Caco-2 (cell line): ENCODE results near the gene LTBP1. TPM values are rescaled to one million over a fixed set of nuclear protein-coding genes. Genes with fewer than 3 reads are reported as not detected.

ENCODE experiments used
- BruUV-seq: library from RNA; stranded (reverse); fragments of 400-500 nt; replicated peaks from 2 replicates; lab custom pipeline; 2021; lab: Mats Ljungman, UMichigan
- CTCF ChIA-PET: fragments of 300-600 bp; sonication (Branson Sonifier 250); formaldehyde crosslinking; loops from one replicate; lab custom pipeline; 2022; ENCODE audit warnings: antibody characterized with exemption; lab: Charles Lee
- POLR2A ChIA-PET: fragments of 300-600 bp; sonication (Branson Sonifier 250); formaldehyde crosslinking; loops from one replicate; lab custom pipeline; 2022; ENCODE audit warnings: antibody characterized with exemption; lab: Charles Lee
- DNase-seq, 2 experiments: peaks; one replicate each; pipeline versions ENCODE4 v3.0.0 to v3.0.0-alpha.2; 2020 to 2022
- H3K27me3 ChIP-seq: replicated peaks from 2 replicates; pipeline ENCODE4 v1.6.0; 2011; ENCODE audit warnings: low read length; ENCODE audit not compliant: control insufficient read depth, insufficient read depth
- H3K36me3 ChIP-seq: 2 replicates; pipeline ENCODE4 v1.5.1; 2011; ENCODE audit warnings: low read length; ENCODE audit not compliant: control insufficient read depth, insufficient read depth
- H3K4me1 ChIP-seq: fragments of 250-450 bp; sonication (Bioruptor Pico); 2 replicates; pipeline ENCODE4 v1.5.1; 2020; ENCODE audit warnings: mild to moderate bottlenecking
- H3K4me3 ChIP-seq: 2 replicates; pipeline ENCODE4 v1.5.1; 2011; ENCODE audit warnings: low read depth, mild to moderate bottlenecking, control low read depth, low read length
- H3K9me3 ChIP-seq: fragments of 250-450 bp; sonication (Bioruptor Pico); 2 replicates; pipeline ENCODE4 v1.5.1; 2020; ENCODE audit warnings: mild to moderate bottlenecking, moderate library complexity
- H3K27ac Mint-ChIP-seq: one replicate; pipeline ENCODE4 v1.8.0; 2022; ENCODE audit warnings: mixed read lengths; ENCODE audit not compliant: unreplicated experiment
- H3K27me3 Mint-ChIP-seq: one replicate; pipeline ENCODE4 v1.8.0; 2022; ENCODE audit warnings: mixed read lengths; ENCODE audit not compliant: insufficient read depth, unreplicated experiment
- H3K36me3 Mint-ChIP-seq: one replicate; pipeline ENCODE4 v1.8.0; 2022; ENCODE audit warnings: mild to moderate bottlenecking, mixed read lengths; ENCODE audit not compliant: insufficient read depth, unreplicated experiment
- H3K4me1 Mint-ChIP-seq: one replicate; pipeline ENCODE4 v1.8.0; 2022; ENCODE audit warnings: low read depth, mixed read lengths; ENCODE audit not compliant: unreplicated experiment
- H3K4me3 Mint-ChIP-seq: one replicate; pipeline ENCODE4 v1.8.0; 2022; ENCODE audit warnings: mild to moderate bottlenecking, moderate library complexity, mixed read lengths; ENCODE audit not compliant: unreplicated experiment
- H3K9me3 Mint-ChIP-seq: one replicate; pipeline ENCODE4 v1.8.0; 2022; ENCODE audit warnings: mixed read lengths; ENCODE audit not compliant: unreplicated experiment
- CTCF ChIP-seq, 2 experiments: fragments of 200-600 bp in 1 of 2; IDR thresholded peaks; 1 replicate in 1 of 2; 2 replicates in 1 of 2; pipeline versions ENCODE4 v1.5.1 to v1.8.0; 2011 to 2022; ENCODE audit warnings: antibody characterized with exemption in 1 of 2, control low read depth in 1 of 2, inconsistent platforms in 1 of 2, low read depth in 1 of 2, low read length in 1 of 2, mild to moderate bottlenecking in 1 of 2, moderate library complexity in 1 of 2; ENCODE audit not compliant: insufficient read depth in 1 of 2, severe bottlenecking in 1 of 2, unreplicated experiment in 1 of 2
- intact Hi-C: fragments of 100-400 bp; cut with micrococcal nuclease; formaldehyde crosslinking; loops from one replicate; pipeline ENCODE4 v1.10.0; 2022; ENCODE audit not compliant: unreplicated experiment
- total RNA-seq: library from RNA; stranded (reverse); gene quantifications from 2 replicates; pipeline ENCODE4 v1.2.3, GENCODE V29; 2022

LTBP1 gene
- total RNA-seq, 1 experiment from 2014 or later: 64.2 TPM

GRCh38 chr2:32948266-32948665 lies 1.5 kb downstream of the LTBP1 start:
- H3K4me1 Mint-ChIP-seq: no peaks in the 10 kb centered on the region
- no peak for TF ChIP-seq CTCF (IDR thresholded peaks at IDR 0.05; ENCODE audit: insufficient read depth in 1 of 2, low read depth in 1 of 2, low read length in 1 of 2, severe bottlenecking in 1 of 2, unreplicated experiment in 1 of 2)
- no peak for DNase-seq
- peak overlapping the region; percentile 79 for H3K4me3 Mint-ChIP-seq
- no peaks in the 10 kb centered on the region for H3K27me3 Mint-ChIP-seq
- Histone ChIP-seq H3K36me3 (no peaks in the 10 kb centered on the region), H3K4me3 (peak overlapping the region; percentile 71), H3K27me3 (no peaks in the 10 kb centered on the region), H3K4me1 (0 out of 2 replicates have a peak, but pooled peaks cover under 1% of the 10 kb centered on the region), H3K9me3 (no peaks in the 10 kb centered on the region)
- no peaks in the 10 kb centered on the region for H3K9me3 Mint-ChIP-seq
- intact Hi-C loops: loop anchor here (5.0 to 10.0 kb wide), 4 partner anchors 323 to 424 kb away; partner anchors contain the start of gene TTC27
- ChIA-PET POLR2A (no interaction called here), CTCF (interaction anchor here (0.9 kb wide), 1 partner anchor 85 kb away, joined by 4 read pairs; no protein-coding TSS in a partner anchor)
- H3K36me3 Mint-ChIP-seq: peaks cover 8% of the 10 kb centered on the region
- BruUV-seq: no TSS peak
- H3K27ac Mint-ChIP-seq: peak overlapping the region; percentile 69

GRCh38 chr2:32949260-32949659 lies 2.5 kb downstream of the LTBP1 start:
- ChIA-PET POLR2A (no interaction called here), CTCF (no interaction called here)
- TF ChIP-seq CTCF (IDR thresholded peaks at IDR 0.05; ENCODE audit: insufficient read depth in 1 of 2, low read depth in 1 of 2, low read length in 1 of 2, severe bottlenecking in 1 of 2, unreplicated experiment in 1 of 2): no peak

GRCh38 chr2:32951672-32952071 lies 4.9 kb downstream of the LTBP1 start:
- no peak for DNase-seq
- ChIA-PET CTCF (no interaction called here), POLR2A (no interaction called here)
- no TSS peak for BruUV-seq
- no peaks in the 10 kb centered on the region for H3K4me1 ChIP-seq
- no peaks in the 10 kb centered on the region for H3K9me3 Mint-ChIP-seq
- peaks cover 6% of the 10 kb centered on the region for H3K36me3 Mint-ChIP-seq
- H3K9me3 ChIP-seq: no peaks in the 10 kb centered on the region
- H3K27ac Mint-ChIP-seq: no peak overlapping the region
- H3K36me3 ChIP-seq: no peaks in the 10 kb centered on the region
- H3K4me3 ChIP-seq: no peak overlapping the region
- H3K27me3 ChIP-seq: no peaks in the 10 kb centered on the region
- no peaks in the 10 kb centered on the region for H3K27me3 Mint-ChIP-seq
- intact Hi-C loops: no loop called here
- TF ChIP-seq CTCF (IDR thresholded peaks at IDR 0.05; ENCODE audit: insufficient read depth in 1 of 2, low read depth in 1 of 2, low read length in 1 of 2, severe bottlenecking in 1 of 2, unreplicated experiment in 1 of 2): no peak
- no peak overlapping the region for H3K4me3 Mint-ChIP-seq
- H3K4me1 Mint-ChIP-seq: no peaks in the 10 kb centered on the region

More at GRCh38 chr2:32949260-32949659, 2.5 kb downstream of the LTBP1 start:
- Mint-ChIP-seq H3K9me3 (no peaks in the 10 kb centered on the region), H3K27me3 (no peaks in the 10 kb centered on the region), H3K4me3 (no peak overlapping the region), H3K27ac (no peak overlapping the region), H3K4me1 (no peaks in the 10 kb centered on the region), H3K36me3 (peaks cover 8% of the 10 kb centered on the region)
- Histone ChIP-seq H3K27me3 (no peaks in the 10 kb centered on the region), H3K36me3 (no peaks in the 10 kb centered on the region), H3K9me3 (no peaks in the 10 kb centered on the region), H3K4me1 (no peaks in the 10 kb centered on the region), H3K4me3 (no peak overlapping the region)
- no peak for DNase-seq
- BruUV-seq: TSS peak; percentile 20
- intact Hi-C loops: loop anchor here (5.0 to 10.0 kb wide), 4 partner anchors 323 to 423 kb away; partner anchors contain the start of gene TTC27
